ENCODE data around the gene RTN4.

- TF ChIP-seq, protein P1, sequence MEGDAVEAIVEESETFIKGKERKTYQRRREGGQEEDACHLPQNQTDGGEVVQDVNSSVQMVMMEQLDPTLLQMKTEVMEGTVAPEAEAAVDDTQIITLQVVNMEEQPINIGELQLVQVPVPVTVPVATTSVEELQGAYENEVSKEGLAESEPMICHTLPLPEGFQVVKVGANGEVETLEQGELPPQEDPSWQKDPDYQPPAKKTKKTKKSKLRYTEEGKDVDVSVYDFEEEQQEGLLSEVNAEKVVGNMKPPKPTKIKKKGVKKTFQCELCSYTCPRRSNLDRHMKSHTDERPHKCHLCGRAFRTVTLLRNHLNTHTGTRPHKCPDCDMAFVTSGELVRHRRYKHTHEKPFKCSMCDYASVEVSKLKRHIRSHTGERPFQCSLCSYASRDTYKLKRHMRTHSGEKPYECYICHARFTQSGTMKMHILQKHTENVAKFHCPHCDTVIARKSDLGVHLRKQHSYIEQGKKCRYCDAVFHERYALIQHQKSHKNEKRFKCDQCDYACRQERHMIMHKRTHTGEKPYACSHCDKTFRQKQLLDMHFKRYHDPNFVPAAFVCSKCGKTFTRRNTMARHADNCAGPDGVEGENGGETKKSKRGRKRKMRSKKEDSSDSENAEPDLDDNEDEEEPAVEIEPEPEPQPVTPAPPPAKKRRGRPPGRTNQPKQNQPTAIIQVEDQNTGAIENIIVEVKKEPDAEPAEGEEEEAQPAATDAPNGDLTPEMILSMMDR (IDR thresholded peaks at IDR 0.05): peak; percentile 49 to 60 (median 56)
- no peak for TF ChIP-seq POLR2A (IDR thresholded peaks at IDR 0.05)
Measured at GRCh38 chr2:55014962-55015939, 35.0 kb downstream of the RTN4 start.

All from uterus (tissue), 2 donors.